Activated naive CD8-positive, alpha-beta T cell treated with anti-CD3 and anti-CD28 coated beads, Interleukin-2, amount 50 U/mL, for 24 hours (primary cell): Measurements from ENCODE around the gene CNOT3.

Experiments used
- ATAC-seq: fragments of 150-1000 bp; cut with Tn5 transposase; one replicate; pipeline ENCODE4 v1.10.0; 2021
- DNase-seq: peaks from one replicate; pipeline ENCODE4 v3.0.0; 2021
- H3K27ac Mint-ChIP-seq: one replicate; pipeline ENCODE4 v1.8.0; 2021; ENCODE audit warnings: mild to moderate bottlenecking, mixed read lengths
- H3K27me3 Mint-ChIP-seq: one replicate; pipeline ENCODE4 v1.8.0; 2021; ENCODE audit warnings: mixed read lengths
- H3K36me3 Mint-ChIP-seq: one replicate; pipeline ENCODE4 v1.8.0; 2021; ENCODE audit warnings: low read depth, mixed read lengths
- H3K4me1 Mint-ChIP-seq: one replicate; pipeline ENCODE4 v1.8.0; 2021; ENCODE audit warnings: mixed read lengths
- H3K4me3 Mint-ChIP-seq: one replicate; pipeline ENCODE4 v1.8.0; 2021; ENCODE audit warnings: mild to moderate bottlenecking, moderate library complexity, mixed read lengths
- H3K9me3 Mint-ChIP-seq: one replicate; pipeline ENCODE4 v1.8.0; 2021; ENCODE audit warnings: mixed read lengths

The CNOT3 gene

DNA sequence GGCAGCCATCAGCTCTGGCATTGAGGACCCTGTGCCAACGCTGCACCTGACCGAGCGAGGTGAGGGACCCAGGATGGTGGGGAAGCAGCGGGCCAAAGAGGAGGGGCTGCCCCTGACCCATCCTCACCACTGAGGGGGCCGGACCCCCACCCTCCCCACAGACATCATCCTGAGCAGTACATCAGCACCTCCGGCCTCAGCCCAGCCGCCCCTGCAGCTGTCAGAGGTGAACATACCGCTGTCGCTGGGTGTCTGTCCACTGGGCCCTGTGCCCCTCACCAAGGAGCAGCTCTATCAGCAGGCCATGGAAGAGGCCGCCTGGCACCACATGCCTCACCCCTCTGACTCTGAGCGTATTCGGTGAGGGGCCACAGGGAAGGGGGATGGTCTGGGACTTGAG is 14.7 kb downstream of the CNOT3 start:
- Mint-ChIP-seq H3K4me3 (no peak overlapping the region), H3K9me3 (no peaks in the 10 kb centered on the region), H3K4me1 (peaks cover 20% of the 10 kb centered on the region), H3K36me3 (peaks cover 33% of the 10 kb centered on the region), H3K27me3 (no peaks in the 10 kb centered on the region), H3K27ac (no peak overlapping the region)
- ATAC-seq = no peak
- no peak for DNase-seq

- H3K27me3 Mint-ChIP-seq = no peaks in the 10 kb centered on the region
- H3K27ac Mint-ChIP-seq = no peak overlapping the region
- no peak for ATAC-seq
- H3K4me3 Mint-ChIP-seq = no peak overlapping the region
- H3K9me3 Mint-ChIP-seq = no peaks in the 10 kb centered on the region
- H3K4me1 Mint-ChIP-seq = peaks cover 21% of the 10 kb centered on the region
- DNase-seq = no peak
- H3K36me3 Mint-ChIP-seq = peaks cover 30% of the 10 kb centered on the region
Observed at GRCh38 chr19:54152878-54153524, 15.4 kb downstream of the CNOT3 start.

DNA sequence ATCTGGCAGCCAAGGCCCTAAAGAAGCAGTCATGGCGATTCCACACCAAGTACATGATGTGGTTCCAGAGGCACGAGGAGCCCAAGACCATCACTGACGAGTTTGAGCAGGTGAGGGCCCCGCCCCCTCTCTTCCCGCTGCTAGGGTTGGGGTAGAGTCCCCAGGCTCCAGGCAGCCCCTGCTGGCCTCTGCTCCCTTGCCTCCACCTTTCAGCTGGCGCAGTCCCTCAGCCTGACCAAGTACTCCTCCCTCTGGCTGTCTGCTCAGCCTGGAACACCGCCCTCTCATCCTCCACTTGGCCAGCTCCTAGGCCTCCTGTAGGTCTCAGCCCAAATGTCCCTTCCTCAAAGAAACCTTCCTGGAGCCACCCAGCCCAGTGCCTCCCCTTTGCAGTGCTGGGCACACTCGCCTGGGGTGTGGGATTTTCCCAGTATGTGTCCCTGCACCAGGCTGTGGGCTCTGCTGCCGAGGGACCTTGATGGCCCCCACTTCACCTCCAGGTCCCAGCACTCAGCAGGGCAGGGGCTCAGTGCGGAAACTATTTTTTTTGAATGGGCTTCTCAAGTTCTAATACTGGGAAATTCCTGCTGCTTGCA is 16.3 kb downstream of the CNOT3 start:
- ATAC-seq = no peak
- Mint-ChIP-seq H3K9me3 (no peaks in the 10 kb centered on the region), H3K4me1 (peaks cover 29% of the 10 kb centered on the region), H3K27me3 (no peaks in the 10 kb centered on the region), H3K27ac (peak overlapping the region; percentile 78), H3K36me3 (peaks cover 31% of the 10 kb centered on the region), H3K4me3 (no peak overlapping the region)
- DNase-seq = no peak

- ATAC-seq (no peak), DNase-seq (no peak)
- Mint-ChIP-seq H3K4me1 (peaks cover 37% of the 10 kb centered on the region), H3K9me3 (no peaks in the 10 kb centered on the region), H3K36me3 (peaks cover 30% of the 10 kb centered on the region), H3K27me3 (no peaks in the 10 kb centered on the region), H3K27ac (peak overlapping the region; percentile 78), H3K4me3 (no peak overlapping the region)
Observed at GRCh38 chr19:54154603-54155345, 17.2 kb downstream of the CNOT3 start.

GRCh38 chr19:54155694-54156093 is 18.1 kb downstream of the CNOT3 start:
- H3K27me3 Mint-ChIP-seq = no peaks in the 10 kb centered on the region
- DNase-seq (no peak), ATAC-seq (no peak)
- H3K4me3 Mint-ChIP-seq = no peak overlapping the region
- H3K9me3 Mint-ChIP-seq = no peaks in the 10 kb centered on the region
- H3K36me3 Mint-ChIP-seq = peaks cover 26% of the 10 kb centered on the region
- no peak overlapping the region for H3K27ac Mint-ChIP-seq
- H3K4me1 Mint-ChIP-seq = peaks cover 44% of the 10 kb centered on the region

DNA sequence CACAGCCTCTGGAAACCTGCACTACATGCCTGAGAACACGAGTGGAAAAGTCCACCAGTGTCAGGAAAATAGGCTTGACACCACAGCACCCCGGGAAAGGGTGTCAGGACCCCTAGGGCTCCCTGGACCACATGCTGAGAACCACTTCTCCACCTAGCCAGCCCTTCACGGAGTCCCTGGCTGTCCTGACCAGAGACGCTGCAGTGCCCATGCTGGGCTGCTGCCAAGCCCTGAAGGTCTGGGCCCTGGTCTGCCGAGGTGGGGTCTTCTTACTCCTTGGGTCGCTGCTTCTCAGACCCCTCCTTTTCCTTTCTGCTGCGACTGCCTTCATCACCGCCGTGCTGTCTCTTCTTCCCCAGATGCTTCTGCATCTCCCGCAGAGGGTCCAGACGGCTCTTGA is 18.9 kb downstream of the CNOT3 start:
- H3K4me3 Mint-ChIP-seq = no peak overlapping the region
- ATAC-seq (no peak), DNase-seq (no peak)
- peaks cover 26% of the 10 kb centered on the region for H3K36me3 Mint-ChIP-seq
- H3K27ac Mint-ChIP-seq = no peak overlapping the region
- no peaks in the 10 kb centered on the region for H3K9me3 Mint-ChIP-seq
- no peaks in the 10 kb centered on the region for H3K27me3 Mint-ChIP-seq
- H3K4me1 Mint-ChIP-seq = peaks cover 48% of the 10 kb centered on the region

- H3K27ac Mint-ChIP-seq = peak overlapping the region; percentile 16
- H3K36me3 Mint-ChIP-seq = peaks cover 26% of the 10 kb centered on the region
- no peak overlapping the region for H3K4me3 Mint-ChIP-seq
- DNase-seq (no peak), ATAC-seq (no peak)
- no peaks in the 10 kb centered on the region for H3K27me3 Mint-ChIP-seq
- H3K9me3 Mint-ChIP-seq = no peaks in the 10 kb centered on the region
- H3K4me1 Mint-ChIP-seq = peaks cover 51% of the 10 kb centered on the region
Observed at GRCh38 chr19:54156953-54157352, 19.4 kb downstream of the CNOT3 start.

- no peak for ATAC-seq
- Mint-ChIP-seq H3K27ac (peak overlapping the region; percentile 90), H3K4me1 (peaks cover 56% of the 10 kb centered on the region), H3K4me3 (peak overlapping the region; percentile 87), H3K36me3 (peaks cover 23% of the 10 kb centered on the region), H3K9me3 (no peaks in the 10 kb centered on the region), H3K27me3 (peaks cover 5% of the 10 kb centered on the region)
- peak; percentile 38 for DNase-seq
Observed at GRCh38 chr19:54158812-54159351, 21.3 kb downstream of the CNOT3 start.

- H3K4me3 Mint-ChIP-seq = peak within 1 kb of the TSS; percentile 87
- no peaks in the 10 kb centered on the region for H3K9me3 Mint-ChIP-seq
- H3K36me3 Mint-ChIP-seq = peaks cover 16% of the 10 kb centered on the region
- peak within 1 kb of the TSS; percentile 90 for H3K27ac Mint-ChIP-seq
- peak; percentile 96 for DNase-seq
- peaks cover 55% of the 10 kb centered on the region for H3K4me1 Mint-ChIP-seq
- peak; percentile 96 for ATAC-seq
- H3K27me3 Mint-ChIP-seq = peaks cover 10% of the 10 kb centered on the region
Observed at GRCh38 chr19:54159352-54160181, 22.0 kb downstream of the CNOT3 start, which contains the start of gene LENG1. LENG1 (minus strand) TSS chr19:54159721; CDS start chr19:54159695, 26 bp downstream.

GRCh38 chr19:54160182-54160811 is 22.7 kb downstream of the CNOT3 start:
- Mint-ChIP-seq H3K4me1 (peaks cover 51% of the 10 kb centered on the region), H3K27ac (peak overlapping the region; percentile 90), H3K4me3 (peak overlapping the region; percentile 87), H3K36me3 (peaks cover 10% of the 10 kb centered on the region), H3K27me3 (peaks cover 11% of the 10 kb centered on the region), H3K9me3 (no peaks in the 10 kb centered on the region)
- peak; percentile 22 for DNase-seq
- ATAC-seq = no peak

GRCh38 chr19:54160854-54161253 is 23.3 kb downstream of the CNOT3 start:
- peaks cover 11% of the 10 kb centered on the region for H3K27me3 Mint-ChIP-seq
- DNase-seq (no peak), ATAC-seq (no peak)
- no peaks in the 10 kb centered on the region for H3K9me3 Mint-ChIP-seq
- peak overlapping the region; percentile 87 for H3K4me3 Mint-ChIP-seq
- H3K4me1 Mint-ChIP-seq = peaks cover 51% of the 10 kb centered on the region
- peak overlapping the region; percentile 90 for H3K27ac Mint-ChIP-seq
- H3K36me3 Mint-ChIP-seq = peaks cover 10% of the 10 kb centered on the region

DNA sequence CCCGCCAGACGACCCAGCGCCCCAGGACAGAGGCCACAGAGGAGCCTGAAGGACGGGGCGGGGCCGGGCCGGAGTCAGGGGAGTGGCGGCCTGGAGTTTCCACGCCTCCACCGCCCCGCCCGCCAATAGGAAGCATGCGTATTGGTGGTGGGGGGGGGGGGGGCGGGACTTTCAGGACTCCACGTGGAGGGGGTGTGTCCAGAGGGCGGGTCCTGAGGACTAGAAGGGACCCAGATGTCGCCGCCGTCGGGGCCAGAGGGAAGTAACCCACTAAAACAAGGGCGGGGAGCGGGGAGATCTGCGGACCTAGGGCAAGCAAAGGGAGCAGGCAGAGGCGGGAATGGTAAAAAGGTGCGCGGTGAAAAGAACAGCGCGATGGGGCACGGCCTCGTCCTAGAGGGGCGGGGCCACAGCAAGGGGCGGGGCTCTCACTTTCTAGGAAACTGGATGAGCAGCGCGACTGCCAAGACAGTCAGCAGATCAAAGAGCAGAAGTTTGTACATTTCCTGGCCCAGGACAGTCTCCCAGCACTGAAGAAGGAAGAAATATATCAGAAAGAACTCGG is 24.8 kb downstream of the CNOT3 start:
- Mint-ChIP-seq H3K4me3 (peak overlapping the region; percentile 75), H3K9me3 (no peaks in the 10 kb centered on the region), H3K27me3 (peaks cover 11% of the 10 kb centered on the region), H3K27ac (no peak overlapping the region), H3K36me3 (peaks cover 2% of the 10 kb centered on the region), H3K4me1 (peaks cover 51% of the 10 kb centered on the region)
- peak; percentile 82 for DNase-seq
- ATAC-seq = peak; percentile 5

DNA sequence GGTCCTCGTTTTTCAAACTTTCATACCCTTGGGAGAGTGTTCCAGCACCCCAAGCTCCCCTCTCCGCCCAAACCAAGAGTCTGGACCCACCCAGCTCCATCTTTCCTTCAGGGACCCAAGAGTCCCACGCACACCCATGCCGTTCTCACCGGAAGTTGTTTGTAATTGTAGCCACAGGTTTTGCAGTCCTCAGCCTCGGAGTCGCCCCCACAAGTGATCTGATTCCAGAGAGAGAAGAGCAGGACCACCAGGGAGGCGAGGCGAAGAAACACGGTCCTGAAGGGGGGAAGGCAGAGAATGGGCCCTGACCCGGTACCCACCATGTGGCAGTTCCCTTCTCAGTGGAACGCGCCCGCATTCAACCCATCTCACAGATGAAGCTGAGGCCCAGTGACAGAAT is 25.3 kb downstream of the CNOT3 start:
- Mint-ChIP-seq H3K27me3 (peaks cover 11% of the 10 kb centered on the region), H3K27ac (no peak overlapping the region), H3K9me3 (no peaks in the 10 kb centered on the region), H3K36me3 (peaks cover 2% of the 10 kb centered on the region), H3K4me3 (peak overlapping the region; percentile 12), H3K4me1 (peaks cover 52% of the 10 kb centered on the region)
- DNase-seq (no peak), ATAC-seq (no peak)
